AML-193 (cell line): ENCODE data around the gene KRTAP5-9.
"Not testable (repeated sequence)": the region's sequence is repeated elsewhere in the genome, so short reads cannot be mapped to it uniquely, and the experiment has no call there.

Source experiments
- DNase-seq, 2 experiments: peaks; one replicate each; lab custom pipeline; 2025; lab: John Stamatoyannopoulos, UW

KRTAP5-9 gene

DNA sequence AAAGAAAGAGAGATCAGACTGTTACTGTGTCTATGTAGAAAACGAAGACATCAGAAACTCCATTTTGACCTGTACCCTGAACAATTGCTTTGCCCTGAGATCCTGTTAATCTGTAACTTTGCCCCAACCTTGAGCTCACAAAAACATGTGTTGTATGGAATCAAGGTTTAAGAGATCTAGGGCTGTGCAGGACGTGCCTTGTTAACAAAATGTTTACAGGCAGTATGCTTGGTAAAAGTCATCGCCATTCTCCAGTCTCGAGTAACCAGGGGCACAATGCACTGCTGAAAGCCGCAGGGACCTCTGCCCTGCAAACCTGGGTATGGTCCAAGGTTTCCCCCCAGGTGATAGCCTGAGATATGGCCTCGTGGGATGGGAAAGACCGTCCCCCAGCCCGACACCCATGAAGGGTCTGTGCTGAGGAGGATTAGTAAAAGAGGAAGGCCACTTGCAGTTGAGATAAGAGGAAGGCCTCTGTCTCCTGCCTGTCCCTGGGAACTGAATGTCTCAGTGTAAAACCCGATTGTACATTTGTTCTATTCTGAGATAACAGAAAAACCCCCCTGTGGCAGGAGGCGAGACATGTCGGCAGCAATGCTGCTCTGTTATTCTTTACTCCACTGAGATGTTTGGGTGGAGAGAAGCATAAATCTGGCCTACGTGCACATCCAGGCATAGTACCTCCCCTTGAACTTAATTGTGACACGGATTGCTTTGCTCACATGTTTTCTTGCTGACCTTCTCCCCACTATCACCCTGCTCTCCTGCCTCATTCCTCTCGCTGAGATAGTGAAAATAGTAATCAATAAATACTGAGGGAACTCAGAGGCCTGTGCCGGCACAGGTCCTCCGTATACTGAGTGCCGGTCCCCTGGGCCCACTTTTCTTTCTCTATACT is 13.3 kb upstream of the KRTAP5-9 start:
- DNase-seq = not testable (repeated sequence)

DNA sequence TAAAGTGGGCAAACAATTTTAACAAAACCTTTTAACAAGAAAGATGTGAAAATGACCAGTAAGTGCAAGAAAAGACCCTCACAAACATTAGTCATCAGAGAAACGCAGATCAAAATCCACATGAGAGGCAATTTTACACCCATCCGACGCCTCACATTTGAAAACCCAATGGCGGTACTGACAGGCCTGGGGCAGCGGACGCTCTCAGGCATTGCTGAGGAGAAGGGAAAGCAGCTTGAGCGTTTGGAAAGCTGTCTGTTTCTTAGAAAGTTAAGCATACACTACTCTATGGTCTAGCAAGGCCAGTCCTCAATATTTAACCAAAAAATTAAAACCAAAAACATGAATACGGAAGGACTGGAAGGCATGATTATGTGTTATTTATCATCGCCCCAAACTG is 12.4 kb upstream of the KRTAP5-9 start:
- DNase-seq = no peak

DNA sequence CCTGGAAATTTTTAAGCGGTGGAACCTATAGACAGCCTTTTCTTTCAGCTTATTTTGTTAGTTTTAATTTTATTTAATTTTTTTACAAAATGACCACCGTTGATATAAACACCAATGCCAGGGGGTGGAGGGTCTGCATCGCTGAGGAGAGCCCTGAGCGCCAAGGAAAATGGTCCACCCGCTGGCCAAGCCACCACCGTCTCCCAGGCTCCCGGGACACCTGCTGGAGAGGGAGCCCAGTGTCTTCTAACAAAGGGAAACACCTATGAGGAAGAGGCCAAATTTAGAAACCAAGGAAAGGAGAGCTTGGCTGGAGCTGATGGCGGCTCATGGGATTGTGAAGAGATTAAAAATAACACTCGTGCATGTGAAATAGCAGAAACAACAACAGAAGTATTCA is 10.7 kb upstream of the KRTAP5-9 start:
- DNase-seq = no peak

DNA sequence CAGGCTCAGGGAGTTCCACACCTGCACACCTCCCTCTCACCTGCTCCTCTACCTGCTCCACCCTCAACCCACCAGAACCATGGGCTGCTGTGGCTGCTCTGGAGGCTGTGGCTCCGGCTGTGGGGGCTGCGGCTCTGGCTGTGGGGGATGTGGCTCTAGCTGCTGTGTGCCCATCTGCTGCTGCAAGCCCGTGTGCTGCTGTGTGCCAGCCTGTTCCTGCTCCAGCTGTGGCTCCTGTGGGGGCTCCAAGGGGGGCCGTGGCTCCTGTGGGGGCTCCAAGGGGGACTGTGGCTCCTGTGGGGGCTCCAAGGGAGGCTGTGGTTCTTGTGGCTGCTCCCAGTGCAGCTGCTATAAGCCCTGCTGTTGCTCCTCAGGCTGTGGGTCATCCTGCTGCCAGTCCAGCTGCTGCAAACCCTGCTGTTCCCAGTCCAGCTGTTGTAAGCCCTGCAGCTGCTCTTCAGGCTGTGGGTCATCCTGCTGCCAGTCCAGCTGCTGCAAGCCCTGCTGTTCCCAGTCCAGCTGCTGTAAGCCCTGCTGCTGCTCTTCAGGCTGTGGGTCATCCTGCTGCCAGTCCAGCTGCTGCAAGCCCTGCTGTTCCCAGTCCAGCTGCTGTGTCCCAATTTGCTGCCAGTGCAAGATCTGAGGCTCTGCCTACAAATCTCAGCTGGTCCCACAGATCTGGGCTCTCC is 10.1 kb upstream of the KRTAP5-9 start, which contains the start of gene KRTAP5-8:
Gene KRTAP5-8 (plus strand): TSS at position 49 of the 689 bp plus-strand sequence. CDS start 31 bp downstream, at position 80.
- not testable (repeated sequence) for DNase-seq

DNA sequence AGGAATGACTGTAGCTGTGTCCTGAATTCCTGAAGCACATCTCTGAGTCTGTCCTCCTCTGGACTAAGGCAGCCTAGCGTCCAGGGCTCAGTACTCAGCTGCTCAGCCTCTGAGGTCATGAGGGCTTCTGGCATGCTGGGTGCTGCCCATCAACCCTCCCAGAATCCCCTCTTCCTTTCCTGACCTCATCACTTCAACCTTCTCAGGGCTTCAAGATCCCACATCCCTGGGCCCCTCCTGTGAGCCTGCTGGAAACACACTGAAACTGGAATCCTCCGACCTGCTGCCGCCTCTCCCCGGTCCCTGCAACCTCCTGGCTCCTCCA is 9.6 kb upstream of the KRTAP5-9 start:
- no peak for DNase-seq

DNA sequence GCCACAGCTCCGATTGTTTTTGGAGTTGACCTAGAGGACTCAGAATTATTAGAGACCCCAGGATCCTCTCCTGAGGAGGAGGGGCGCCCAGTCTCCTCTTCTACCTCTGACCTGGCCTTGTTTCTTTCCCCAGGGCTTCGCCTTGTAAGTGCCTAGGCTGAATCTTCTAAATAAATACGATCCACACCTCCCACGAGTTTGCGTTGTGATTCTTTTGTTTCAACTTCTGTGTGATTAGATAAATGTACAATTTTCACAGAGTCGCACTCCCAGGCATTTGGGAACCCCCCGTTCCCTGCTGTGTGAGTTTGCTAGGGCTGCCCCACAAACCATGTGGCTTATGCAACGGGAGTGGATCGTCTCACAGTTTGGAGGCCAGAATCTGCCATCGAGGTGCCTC is 9.2 kb upstream of the KRTAP5-9 start:
- DNase-seq = no peak

DNA sequence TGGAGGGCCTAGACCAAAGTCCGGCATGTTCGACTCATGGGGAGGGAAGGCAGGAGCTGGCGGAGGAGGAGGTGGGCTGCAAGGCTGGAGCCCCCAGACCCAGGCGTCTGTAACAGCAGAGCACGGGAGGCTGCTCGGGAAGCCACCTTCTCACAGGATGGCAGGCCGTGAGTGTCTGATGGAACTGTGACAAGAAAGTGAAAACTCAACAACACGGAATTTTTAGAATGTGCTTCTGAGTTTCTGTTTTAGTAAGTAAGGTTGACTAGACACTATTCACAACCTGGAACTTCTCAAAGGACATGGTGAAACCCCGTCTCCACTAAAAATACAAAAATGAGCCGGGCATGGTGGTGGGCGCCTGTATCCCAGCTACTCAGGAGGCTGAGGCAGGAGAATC is 8.2 kb upstream of the KRTAP5-9 start:
- not testable (repeated sequence) for DNase-seq

DNA sequence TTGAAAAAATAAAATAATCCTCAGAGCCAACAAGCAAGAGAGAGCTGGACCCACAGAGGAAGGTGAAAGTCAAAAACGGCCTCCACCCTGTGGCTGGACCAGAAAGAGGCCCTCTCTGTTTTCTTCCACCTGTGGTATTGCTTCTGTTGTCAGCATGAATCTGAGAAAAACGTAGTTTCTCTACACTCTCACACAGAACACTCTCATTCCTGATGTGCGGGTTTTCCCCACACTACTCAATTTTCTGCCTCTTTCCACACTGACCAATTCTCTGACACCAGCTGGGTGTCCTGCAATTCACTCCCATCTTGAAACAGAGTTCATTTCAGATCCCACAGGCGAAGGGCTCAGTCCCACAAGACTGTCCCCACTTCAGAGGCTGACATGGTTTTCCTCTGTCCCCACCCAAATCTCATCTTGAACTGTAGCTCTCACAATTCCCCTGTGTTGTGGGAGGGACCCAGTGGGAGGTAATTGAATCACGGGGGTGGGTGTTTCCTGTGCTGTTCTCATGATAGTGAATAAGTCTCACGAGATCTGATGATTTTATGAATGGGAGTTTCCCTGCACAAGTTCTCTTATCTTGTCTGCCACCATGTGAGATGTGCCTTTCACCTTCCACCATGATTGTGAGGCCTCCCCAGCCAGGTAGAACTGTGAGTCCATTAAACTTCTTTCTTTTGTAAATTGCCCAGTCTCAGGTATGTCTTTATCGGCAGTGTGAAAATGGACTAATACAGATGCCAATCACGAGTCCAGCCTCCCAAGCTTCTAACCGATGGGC is 7.5 kb upstream of the KRTAP5-9 start:
- DNase-seq = not testable (repeated sequence)

DNA sequence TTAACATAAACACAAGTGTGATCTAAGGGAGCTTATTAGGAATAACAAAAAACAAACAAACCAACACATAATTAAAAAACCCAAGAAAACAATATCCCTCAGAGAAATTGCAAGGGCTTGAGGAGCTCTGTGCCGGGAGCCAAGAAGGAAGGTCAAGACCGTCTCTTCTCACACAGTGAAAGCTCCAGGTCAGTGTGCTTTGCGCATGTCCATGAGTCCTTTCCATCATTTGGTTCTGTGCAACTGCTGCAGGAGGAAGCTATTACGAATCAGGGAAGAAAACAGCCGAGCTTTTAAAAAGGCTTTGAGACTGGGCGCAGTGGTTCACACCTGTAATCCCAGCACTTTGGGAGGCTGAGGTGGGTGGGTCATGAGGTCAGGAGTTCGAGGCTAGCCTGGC is 5.8 kb upstream of the KRTAP5-9 start:
- no peak for DNase-seq

DNA sequence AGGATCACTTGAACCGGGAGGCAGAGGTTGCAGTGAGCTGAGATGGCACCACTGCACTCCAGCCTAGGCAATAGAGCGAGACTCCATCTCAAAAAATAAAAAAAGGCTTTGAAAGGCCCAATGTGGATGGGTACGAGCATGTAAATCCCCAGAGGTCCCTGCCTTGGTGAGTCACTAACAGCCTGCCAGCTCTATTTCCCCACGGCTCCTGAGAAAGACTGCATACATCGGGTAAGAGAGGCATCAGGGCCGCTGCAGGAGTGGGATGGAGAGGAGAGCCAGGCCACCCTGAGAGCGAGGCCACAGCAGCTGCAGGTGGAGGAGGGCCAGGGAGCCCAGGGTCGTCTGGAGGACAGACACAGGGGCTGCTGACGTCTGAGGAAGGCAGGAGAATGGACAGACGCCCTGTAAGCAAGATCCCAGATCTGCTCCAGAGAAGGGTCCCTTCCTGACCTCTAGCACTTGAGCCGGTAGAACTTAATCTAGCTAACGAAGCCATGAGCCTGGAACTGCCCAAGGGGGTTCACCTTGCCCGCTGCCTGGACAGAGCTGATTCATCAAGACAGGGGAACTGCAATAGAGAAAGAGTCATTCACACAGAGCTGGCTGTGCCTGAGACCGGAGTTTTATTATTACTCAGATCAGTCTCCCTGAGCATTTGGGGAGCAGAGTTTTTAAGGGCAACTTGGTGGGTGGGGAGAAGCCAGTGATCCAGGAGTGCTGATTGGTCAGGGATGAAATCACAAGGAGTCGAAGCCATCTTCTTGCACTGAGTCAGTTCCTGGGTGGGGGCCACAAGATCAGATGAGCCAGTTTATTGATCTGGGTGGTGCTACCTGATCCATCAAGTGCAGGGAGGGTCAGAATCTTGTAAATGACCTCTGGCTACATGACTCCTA is 5.1 kb upstream of the KRTAP5-9 start:
- no peak for DNase-seq

DNA sequence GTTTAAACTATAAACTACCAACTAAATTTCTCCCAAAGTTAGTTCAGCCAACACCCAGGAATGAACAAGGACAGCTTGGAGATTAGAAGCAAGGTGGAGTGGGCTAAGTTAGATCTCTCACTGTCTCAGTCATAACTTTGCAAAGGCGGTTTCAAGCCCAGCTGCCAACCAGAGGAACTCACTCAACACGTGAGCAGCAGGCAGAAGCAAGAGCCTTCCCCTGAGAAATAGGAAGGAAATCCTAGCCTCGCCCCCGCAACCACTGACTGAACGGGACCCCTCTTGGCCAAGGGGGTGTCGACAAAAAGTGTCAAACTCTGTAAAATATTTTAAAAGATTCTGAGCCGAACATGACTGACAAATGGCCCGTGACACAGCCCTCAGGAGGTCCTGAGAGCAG is 4.4 kb upstream of the KRTAP5-9 start:
- no peak for DNase-seq

DNA sequence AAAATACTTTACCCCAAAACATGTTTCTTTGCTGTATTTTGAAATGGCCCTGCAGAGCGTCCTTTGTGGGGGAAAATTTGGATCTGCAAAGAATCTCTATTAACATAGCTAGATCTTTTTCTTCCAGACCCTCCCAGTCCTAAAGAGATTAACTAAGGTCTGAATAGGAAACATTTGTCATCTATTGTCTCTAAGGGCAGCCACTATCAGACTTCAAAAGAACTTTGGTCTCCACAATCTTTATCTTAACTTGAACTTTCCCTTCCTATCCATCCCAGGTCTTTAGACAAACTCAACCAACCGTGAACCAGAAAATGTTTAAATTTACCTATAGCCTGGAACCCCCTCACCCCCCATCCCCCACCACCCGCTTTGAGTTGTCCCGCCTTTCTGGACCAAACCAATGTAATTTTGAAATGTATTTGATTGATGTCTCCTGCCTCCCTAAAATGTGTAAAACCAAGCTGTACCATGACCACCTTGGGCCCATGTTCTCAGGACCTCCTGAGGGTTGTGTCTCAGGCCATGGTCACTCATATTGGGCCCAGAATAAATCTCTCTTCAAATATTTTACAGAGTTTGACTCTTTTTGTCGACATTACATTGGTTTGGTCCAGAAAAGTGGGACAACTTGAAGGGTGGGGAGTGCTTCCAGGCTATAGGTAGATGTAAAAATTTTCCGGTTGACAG is 3.5 kb upstream of the KRTAP5-9 start:
- no peak for DNase-seq

DNA sequence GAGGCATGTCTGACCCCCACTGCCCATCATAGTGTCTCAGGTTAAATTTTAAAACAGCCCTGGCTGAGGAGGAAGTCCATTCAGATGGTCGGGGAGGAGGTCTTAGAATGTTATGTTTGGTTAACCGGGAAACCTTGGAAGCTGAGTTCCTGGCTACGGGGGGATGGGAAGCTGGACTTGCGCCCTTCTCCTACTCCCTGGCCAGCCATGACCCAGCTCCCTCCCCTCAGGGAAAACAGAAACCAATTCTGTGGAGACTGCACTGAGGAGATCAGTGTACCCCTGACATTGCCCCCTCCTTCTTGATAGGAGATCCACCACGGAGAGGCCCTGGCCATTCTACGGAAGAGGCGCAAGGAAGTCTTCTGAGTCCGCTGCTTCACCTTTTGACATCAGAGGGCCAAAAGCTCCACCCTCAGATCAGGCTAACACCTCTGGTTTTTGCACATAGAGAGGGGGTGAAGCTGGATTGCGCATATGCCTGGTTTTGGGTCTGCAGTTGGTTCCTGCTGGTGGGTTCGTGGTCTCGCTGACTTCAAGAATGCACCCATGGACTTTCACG is 2.7 kb upstream of the KRTAP5-9 start:
- no peak for DNase-seq

DNA sequence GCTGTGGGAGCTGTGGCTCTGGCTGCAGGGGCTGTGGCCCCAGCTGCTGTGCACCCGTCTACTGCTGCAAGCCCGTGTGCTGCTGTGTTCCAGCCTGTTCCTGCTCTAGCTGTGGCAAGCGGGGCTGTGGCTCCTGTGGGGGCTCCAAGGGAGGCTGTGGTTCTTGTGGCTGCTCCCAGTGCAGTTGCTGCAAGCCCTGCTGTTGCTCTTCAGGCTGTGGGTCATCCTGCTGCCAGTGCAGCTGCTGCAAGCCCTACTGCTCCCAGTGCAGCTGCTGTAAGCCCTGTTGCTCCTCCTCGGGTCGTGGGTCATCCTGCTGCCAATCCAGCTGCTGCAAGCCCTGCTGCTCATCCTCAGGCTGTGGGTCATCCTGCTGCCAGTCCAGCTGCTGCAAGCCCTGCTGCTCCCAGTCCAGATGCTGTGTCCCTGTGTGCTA is 514 bp downstream of the KRTAP5-9 start:
- no peak for DNase-seq

DNA sequence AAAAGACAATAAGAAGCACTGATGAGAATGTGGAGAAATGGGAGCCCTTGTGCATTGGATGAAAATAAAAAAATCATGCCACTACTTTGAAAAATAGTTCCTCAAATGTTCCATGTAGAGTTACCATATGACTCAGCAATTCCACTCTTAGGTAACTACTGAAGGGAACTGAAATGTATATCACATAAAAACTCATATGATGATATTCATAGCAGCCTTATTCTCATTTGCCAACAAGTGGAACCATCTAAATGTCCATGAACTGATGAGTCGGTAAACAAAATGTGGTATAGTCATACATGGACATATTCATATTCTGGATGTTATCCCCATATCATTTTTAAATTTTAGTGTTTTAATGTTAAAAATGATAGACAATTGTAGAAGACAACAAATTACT is 3.5 kb downstream of the KRTAP5-9 start:
- peak; percentile 26 to 33 for DNase-seq

DNA sequence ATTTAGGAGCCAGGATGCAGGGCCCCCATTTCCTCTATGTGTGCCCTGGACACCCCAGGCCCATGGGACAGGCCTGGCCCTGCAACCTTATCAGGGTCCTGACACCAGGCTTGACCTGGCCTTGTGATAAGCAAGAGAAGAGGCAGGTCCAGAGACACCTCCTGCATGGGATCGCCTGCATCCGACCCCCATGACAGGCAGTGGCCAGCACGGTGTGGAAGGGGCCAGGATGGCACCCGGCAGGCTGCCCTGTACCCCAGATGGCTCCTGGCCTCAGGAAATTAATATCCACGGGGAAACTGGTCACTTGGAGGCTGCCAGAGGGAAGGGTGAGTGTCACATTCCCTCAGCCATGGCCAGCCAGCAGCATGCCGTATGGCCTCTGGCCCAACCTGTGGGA is 6.8 kb downstream of the KRTAP5-9 start:
- DNase-seq = no peak

DNA sequence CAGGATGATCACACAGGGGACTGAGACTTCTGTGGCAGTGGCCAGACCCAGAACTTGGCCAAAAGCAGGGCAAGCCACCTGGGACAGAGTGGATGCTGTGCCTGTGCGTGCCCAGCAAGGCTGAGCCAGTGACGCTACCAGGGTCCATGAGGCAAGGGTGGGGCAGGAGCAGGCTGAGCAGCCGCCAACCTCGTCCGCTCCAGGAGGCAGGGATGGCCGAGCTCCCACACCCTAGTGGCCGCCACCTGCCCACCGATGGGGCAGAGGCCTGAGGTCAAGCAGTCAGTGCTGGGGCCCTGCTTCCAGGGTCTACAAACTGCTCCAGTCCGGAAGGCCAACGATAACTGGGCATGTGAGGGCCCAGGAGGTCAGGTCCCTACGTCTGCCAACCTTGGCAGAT is 7.3 kb downstream of the KRTAP5-9 start:
- DNase-seq = no peak

DNA sequence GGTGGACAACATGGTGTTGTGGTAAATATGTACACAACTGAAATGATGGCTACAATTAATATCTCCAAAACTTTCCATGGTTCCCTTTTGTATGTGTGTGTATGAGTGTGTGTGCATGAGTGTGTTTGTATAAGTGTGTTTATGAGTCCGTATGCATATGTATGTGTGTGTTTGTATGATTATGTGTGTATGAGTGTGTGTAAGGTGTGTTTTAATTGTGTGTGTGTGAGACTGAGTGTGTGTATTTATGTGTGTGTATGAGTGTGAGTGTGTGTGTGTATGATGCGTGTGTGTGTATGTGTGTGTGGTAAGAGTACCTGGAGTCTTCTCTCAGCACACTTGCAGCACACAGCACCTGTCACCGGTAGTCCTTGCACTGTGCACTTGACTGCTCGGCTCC is 7.8 kb downstream of the KRTAP5-9 start:
- DNase-seq = no peak

DNA sequence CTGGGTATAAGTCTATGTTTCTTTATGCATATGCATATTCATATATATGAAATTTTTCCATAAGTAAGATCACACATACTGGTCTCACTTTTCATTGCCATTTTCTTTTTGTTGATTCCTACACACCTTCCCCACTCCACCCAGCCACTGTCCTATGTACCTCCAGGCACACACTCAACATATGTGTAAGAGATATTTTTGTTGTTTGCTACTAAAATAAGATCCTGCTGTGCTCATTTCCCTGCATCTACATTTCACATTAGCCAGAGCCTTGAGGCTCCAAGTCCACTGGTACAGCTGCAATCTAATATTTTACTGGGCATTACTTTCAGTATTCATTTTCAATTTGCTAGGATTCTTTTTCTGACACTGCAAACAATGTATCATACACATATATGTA is 9.0 kb downstream of the KRTAP5-9 start:
- DNase-seq = no peak

DNA sequence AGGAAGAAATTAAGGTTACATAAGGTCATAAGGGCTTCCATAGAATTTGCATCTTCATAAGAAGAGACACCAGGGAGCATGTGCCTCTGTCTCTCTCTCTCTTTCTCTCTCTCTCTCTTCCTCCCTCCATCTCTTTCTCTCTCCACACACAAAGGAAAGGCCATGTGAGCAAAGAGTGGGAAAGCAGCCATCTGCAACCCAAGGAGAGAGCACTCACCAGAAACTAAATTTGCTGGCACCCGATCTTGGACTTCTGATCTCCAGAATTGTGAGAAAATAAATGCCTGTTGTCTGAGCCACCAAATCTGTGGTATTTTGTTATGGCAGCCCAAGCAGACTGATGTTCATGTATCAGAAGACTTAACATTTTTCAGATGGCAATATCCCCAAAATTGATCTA is 10.8 kb downstream of the KRTAP5-9 start:
- no peak for DNase-seq

DNA sequence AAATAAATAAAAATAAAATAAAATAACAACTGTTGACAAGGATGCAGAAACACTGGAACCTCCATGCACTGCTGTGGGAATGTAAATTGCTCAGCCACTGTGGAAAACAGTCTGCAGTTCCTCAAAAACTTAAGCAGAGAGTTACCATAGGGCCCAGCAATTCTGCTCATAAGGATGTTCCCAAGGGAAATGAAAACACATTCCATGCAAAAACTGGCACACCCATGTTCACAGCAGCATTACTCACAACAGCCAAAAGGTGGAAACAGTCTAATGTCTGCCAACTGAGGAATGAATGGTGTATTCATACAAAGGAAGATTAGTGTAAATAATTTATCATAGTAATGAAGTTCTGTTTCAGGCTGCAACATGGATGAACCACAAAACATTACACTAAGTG is 13.9 kb downstream of the KRTAP5-9 start:
- no peak for DNase-seq
